Calu3 (cell line): ENCODE results near the gene AK5. TPM values are rescaled to one million over a fixed set of nuclear protein-coding genes. Genes with fewer than 3 reads are reported as not detected.

Source experiments
- Bru-seq: library from RNA; stranded (reverse); fragments of 400-500 nt; gene quantifications from one replicate; lab custom pipeline; 2021; lab: Mats Ljungman, UMichigan
- BruChase-seq, 2 experiments: library from RNA; stranded (reverse); fragments of 400-500 nt; gene quantifications; one replicate each; lab custom pipeline; 2021; lab: Mats Ljungman, UMichigan
- BruUV-seq: library from RNA; stranded (reverse); fragments of 400-500 nt; replicated peaks from 2 replicates; lab custom pipeline; 2021; lab: Mats Ljungman, UMichigan
- CTCF ChIA-PET: fragments of 300-600 bp; sonication (Branson Sonifier 250); formaldehyde crosslinking; loops from one replicate; lab custom pipeline; 2022; ENCODE audit warnings: antibody characterized with exemption; lab: Charles Lee
- DNase-seq: peaks from one replicate; pipeline ENCODE4 v3.0.0; 2022
- H3K27ac Mint-ChIP-seq: one replicate; pipeline ENCODE4 v1.8.0; 2022; ENCODE audit warnings: mixed read lengths; ENCODE audit not compliant: unreplicated experiment
- H3K27me3 Mint-ChIP-seq: one replicate; pipeline ENCODE4 v1.8.0; 2022; ENCODE audit warnings: mixed read lengths; ENCODE audit not compliant: unreplicated experiment
- H3K36me3 Mint-ChIP-seq: one replicate; pipeline ENCODE4 v1.8.0; 2022; ENCODE audit warnings: mild to moderate bottlenecking, moderate library complexity, mixed read lengths; ENCODE audit not compliant: insufficient read depth, unreplicated experiment
- H3K4me1 Mint-ChIP-seq: one replicate; pipeline ENCODE4 v1.8.0; 2022; ENCODE audit warnings: mild to moderate bottlenecking, low read depth, mixed read lengths; ENCODE audit not compliant: unreplicated experiment
- H3K4me3 Mint-ChIP-seq: one replicate; pipeline ENCODE4 v1.8.0; 2022; ENCODE audit warnings: mild to moderate bottlenecking, low read depth, moderate library complexity, mixed read lengths; ENCODE audit not compliant: unreplicated experiment
- H3K9me3 Mint-ChIP-seq: one replicate; pipeline ENCODE4 v1.8.0; 2022; ENCODE audit warnings: low read depth, mixed read lengths; ENCODE audit not compliant: unreplicated experiment
- CTCF ChIP-seq: fragments of 200-600 bp; IDR thresholded peaks from one replicate; pipeline ENCODE4 v1.8.0; 2022; ENCODE audit warnings: antibody characterized with exemption; ENCODE audit not compliant: unreplicated experiment
- intact Hi-C: fragments of 100-400 bp; cut with micrococcal nuclease; formaldehyde crosslinking; loops from one replicate; pipeline ENCODE4 v1.10.0; 2022; ENCODE audit not compliant: unreplicated experiment
- long read RNA-seq: library from polyadenylated mRNA; stranded (forward); transcript quantifications from one replicate; pipeline ENCODE4 v2.0.0, GENCODE V29; 2022
- total RNA-seq: library from RNA; stranded (reverse); gene quantifications from 2 replicates; pipeline ENCODE4 v1.2.3, GENCODE V29; 2022

AK5 gene
- total RNA-seq, result 0.61 TPM in 1 of 2 replicates, not detected in the other
- percentile 7 among the genes with signal in this experiment for Bru-seq, nascent RNA
- percentile 2 among the genes with signal in this experiment for BruChase-seq, experiment 1, labeled RNA remaining after a 6-hour chase
- percentile 4 among the genes with signal in this experiment for BruChase-seq, experiment 2, labeled RNA remaining after a 2-hour chase
- long read RNA-seq, result 0 reads

- Mint-ChIP-seq H3K4me3 (peak within 1 kb of the TSS; percentile 62), H3K36me3 (no peaks in the 10 kb centered on the region), H3K4me1 (no peaks in the 10 kb centered on the region), H3K9me3 (no peaks in the 10 kb centered on the region), H3K27ac (no peak within 1 kb of the TSS), H3K27me3 (peaks cover 30% of the 10 kb centered on the region)
- no peak for TF ChIP-seq CTCF
- DNase-seq, result peak; percentile 45
- CTCF ChIA-PET, result interaction anchor here (0.6 to 1.8 kb wide), 3 partner anchors 8 to 1286 kb away, joined by 4 to 7 read pairs (median 6); partner anchors contain the start of gene PIGK
- no TSS peak for BruUV-seq
- intact Hi-C loops, result no loop called here
Observed at GRCh38 chr1:77281491-77282186, at the start of gene AK5. TSS of gene AK5 (plus strand) at chr1:77282019. CDS start at chr1:77282314, 295 bp downstream.

- no peak overlapping the region for H3K27ac Mint-ChIP-seq
- no peaks in the 10 kb centered on the region for H3K27me3 Mint-ChIP-seq
- peaks cover 21% of the 10 kb centered on the region for H3K4me1 Mint-ChIP-seq
- H3K9me3 Mint-ChIP-seq, result peaks cover 3% of the 10 kb centered on the region
- DNase-seq, result no peak
- CTCF ChIA-PET, result no interaction called here
- no TSS peak for BruUV-seq
- TF ChIP-seq CTCF, result no peak
- H3K36me3 Mint-ChIP-seq, result no peaks in the 10 kb centered on the region
- intact Hi-C loops, result no loop called here
- no peak overlapping the region for H3K4me3 Mint-ChIP-seq
Observed at GRCh38 chr1:77232829-77233228, 49.0 kb upstream of the AK5 start.

GRCh38 chr1:77234096-77234495 lies 47.7 kb upstream of the AK5 start:
- no peak overlapping the region for H3K27ac Mint-ChIP-seq
- no TSS peak for BruUV-seq
- peaks cover 10% of the 10 kb centered on the region for H3K4me1 Mint-ChIP-seq
- CTCF ChIA-PET, result no interaction called here
- H3K27me3 Mint-ChIP-seq, result no peaks in the 10 kb centered on the region
- intact Hi-C loops, result no loop called here
- H3K4me3 Mint-ChIP-seq, result no peak overlapping the region
- TF ChIP-seq CTCF, result no peak
- H3K9me3 Mint-ChIP-seq, result peaks cover 3% of the 10 kb centered on the region
- H3K36me3 Mint-ChIP-seq, result no peaks in the 10 kb centered on the region
- DNase-seq, result no peak

- Mint-ChIP-seq H3K4me1 (peaks cover 2% of the 10 kb centered on the region), H3K27me3 (no peaks in the 10 kb centered on the region), H3K36me3 (no peaks in the 10 kb centered on the region), H3K9me3 (peaks cover 3% of the 10 kb centered on the region), H3K27ac (no peak overlapping the region), H3K4me3 (no peak overlapping the region)
- intact Hi-C loops, result no loop called here
- CTCF ChIA-PET, result no interaction called here
- BruUV-seq, result no TSS peak
- no peak for DNase-seq
- no peak for TF ChIP-seq CTCF
Observed at GRCh38 chr1:77234943-77235342, 46.9 kb upstream of the AK5 start.
